Stimulated activated CD4-positive, alpha-beta T cell treated with anti-CD3 and anti-CD28 coated beads, Interleukin-1b, Interleukin-23, amount 100 ng/mL, for 48 hours (primary cell): Measurements from ENCODE around the gene SCLY.

Experiments used
- DNase-seq: peaks from one replicate; pipeline ENCODE4 v3.0.0-alpha.2; 2020

The SCLY gene

GRCh38 chr2:238077292-238077691 lies 16.5 kb downstream of the SCLY start:
- no peak for DNase-seq

- DNase-seq = no peak
Measured at GRCh38 chr2:238079874-238080327, 19.1 kb downstream of the SCLY start.

- no peak for DNase-seq
Measured at GRCh38 chr2:238080518-238080917, 19.7 kb downstream of the SCLY start.

- DNase-seq = no peak
Measured at GRCh38 chr2:238081150-238081549, 20.3 kb downstream of the SCLY start.

- no peak for DNase-seq
Measured at GRCh38 chr2:238081561-238081960, 20.8 kb downstream of the SCLY start.

GRCh38 chr2:238082151-238082550 lies 21.4 kb downstream of the SCLY start:
- DNase-seq = no peak

- no peak for DNase-seq
Measured at GRCh38 chr2:238082827-238083226, 22.0 kb downstream of the SCLY start.

GRCh38 chr2:238083919-238084318 lies 23.1 kb downstream of the SCLY start:
- DNase-seq = no peak

- no peak for DNase-seq
Measured at GRCh38 chr2:238084761-238085160, 24.0 kb downstream of the SCLY start.

GRCh38 chr2:238085899-238086298 lies 25.1 kb downstream of the SCLY start:
- DNase-seq = no peak

GRCh38 chr2:238087211-238087610 lies 26.4 kb downstream of the SCLY start:
- DNase-seq = no peak

- DNase-seq = no peak
Measured at GRCh38 chr2:238090887-238091286, 30.1 kb downstream of the SCLY start.

GRCh38 chr2:238091436-238092060 lies 30.7 kb downstream of the SCLY start:
- no peak for DNase-seq

GRCh38 chr2:238092486-238093035 lies 31.8 kb downstream of the SCLY start:
- DNase-seq = no peak

- DNase-seq = no peak
Measured at GRCh38 chr2:238093181-238094140, 32.7 kb downstream of the SCLY start.

- no peak for DNase-seq
Measured at GRCh38 chr2:238094438-238095022, 33.7 kb downstream of the SCLY start.

GRCh38 chr2:238095143-238095542 lies 34.3 kb downstream of the SCLY start:
- DNase-seq = no peak

GRCh38 chr2:238096311-238097011 lies 35.7 kb downstream of the SCLY start:
- DNase-seq = no peak

GRCh38 chr2:238097201-238097987 lies 36.6 kb downstream of the SCLY start:
- DNase-seq = no peak

- DNase-seq = no peak
Measured at GRCh38 chr2:238097988-238098871, 37.4 kb downstream of the SCLY start.
